Upper lobe of right lung (tissue), 1 donor: ENCODE data around the gene SPIN1. TPM values are rescaled to one million over a fixed set of nuclear protein-coding genes. Genes with fewer than 3 reads are reported as not detected.

Source experiments
- ATAC-seq: fragments of 200-7000 bp; cut with Tn5 transposase; one replicate; pipeline ENCODE4 v1.9.1; 2020; ENCODE audit warnings: mild to moderate bottlenecking, moderate library complexity
- DNase-seq: peaks from one replicate; pipeline ENCODE4 v3.0.0-alpha.2; 2020
- H3K27ac ChIP-seq: fragments of 200-600 bp; one replicate; pipeline ENCODE4 v1.8.0; 2022
- H3K27me3 ChIP-seq: fragments of 200-600 bp; one replicate; pipeline ENCODE4 v1.8.0; 2022; ENCODE audit warnings: mild to moderate bottlenecking
- H3K36me3 ChIP-seq: fragments of 200-600 bp; one replicate; pipeline ENCODE4 v1.8.0; 2022
- H3K4me1 ChIP-seq: fragments of 200-600 bp; one replicate; pipeline ENCODE4 v1.8.0; 2022
- H3K4me3 ChIP-seq: fragments of 200-600 bp; one replicate; pipeline ENCODE4 v1.8.0; 2022; ENCODE audit warnings: mild to moderate bottlenecking
- H3K9me3 ChIP-seq: fragments of 200-600 bp; one replicate; pipeline ENCODE4 v1.8.0; 2022
- CTCF ChIP-seq: fragments of 200-600 bp; IDR thresholded peaks from one replicate; pipeline ENCODE4 v1.8.0; 2022; ENCODE audit warnings: antibody characterized with exemption
- intact Hi-C: fragments of 100-400 bp; cut with DNase I; formaldehyde crosslinking; loops from one replicate; pipeline ENCODE4 v1.11.0; 2022
- total RNA-seq: library from RNA; stranded (reverse); fragmentation: NEBNext Ultra II Directional; extraction: Animal tissue kit (Norgen Biotek cat#: 25700); gene quantifications from one replicate; pipeline ENCODE4 v1.2.1, GENCODE V29; 2021
- donor health status: DM: no; HTN: yes; CAD: no; lungs with severe emphysema.

The SPIN1 gene
- total RNA-seq, 1 donor from 2014 or later: 69.2 TPM

- intact Hi-C loops: no loop called here
- ATAC-seq (no peak), DNase-seq (no peak)
- H3K9me3 ChIP-seq: no peaks in the 10 kb centered on the region
- H3K27me3 ChIP-seq: no peaks in the 10 kb centered on the region
- TF ChIP-seq CTCF: no peak
- H3K4me1 ChIP-seq: peaks cover 20% of the 10 kb centered on the region
- no peak overlapping the region for H3K27ac ChIP-seq
- no peaks in the 10 kb centered on the region for H3K36me3 ChIP-seq
- no peak overlapping the region for H3K4me3 ChIP-seq
Observed at GRCh38 chr9:88391236-88391635, 3.0 kb downstream of the SPIN1 start.

GRCh38 chr9:88391921-88392320, 3.7 kb downstream of the SPIN1 start:
- intact Hi-C loops: no loop called here
- DNase-seq (no peak), ATAC-seq (no peak)
- H3K36me3 ChIP-seq: no peaks in the 10 kb centered on the region
- no peak overlapping the region for H3K4me3 ChIP-seq
- no peaks in the 10 kb centered on the region for H3K9me3 ChIP-seq
- TF ChIP-seq CTCF: no peak
- H3K27me3 ChIP-seq: no peaks in the 10 kb centered on the region
- H3K27ac ChIP-seq: no peak overlapping the region
- peaks cover 20% of the 10 kb centered on the region for H3K4me1 ChIP-seq

- intact Hi-C loops: no loop called here
- no peak for TF ChIP-seq CTCF
- H3K4me3 ChIP-seq: no peak overlapping the region
- no peak overlapping the region for H3K27ac ChIP-seq
- no peaks in the 10 kb centered on the region for H3K9me3 ChIP-seq
- ATAC-seq: no peak
- no peaks in the 10 kb centered on the region for H3K27me3 ChIP-seq
- no peaks in the 10 kb centered on the region for H3K36me3 ChIP-seq
- peaks cover 20% of the 10 kb centered on the region for H3K4me1 ChIP-seq
- DNase-seq: no peak
Observed at GRCh38 chr9:88392549-88392948, 4.3 kb downstream of the SPIN1 start.

- TF ChIP-seq CTCF: no peak
- intact Hi-C loops: no loop called here
- DNase-seq (no peak), ATAC-seq (no peak)
- H3K9me3 ChIP-seq: no peaks in the 10 kb centered on the region
- no peak overlapping the region for H3K4me3 ChIP-seq
- H3K27ac ChIP-seq: no peak overlapping the region
- no peaks in the 10 kb centered on the region for H3K36me3 ChIP-seq
- H3K27me3 ChIP-seq: no peaks in the 10 kb centered on the region
- peaks cover 16% of the 10 kb centered on the region for H3K4me1 ChIP-seq
Observed at GRCh38 chr9:88396836-88397577, 8.8 kb downstream of the SPIN1 start.

GRCh38 chr9:88398016-88398415, 9.8 kb downstream of the SPIN1 start:
- Histone ChIP-seq H3K4me3 (no peak overlapping the region), H3K27me3 (no peaks in the 10 kb centered on the region), H3K36me3 (no peaks in the 10 kb centered on the region), H3K4me1 (peaks cover 9% of the 10 kb centered on the region), H3K9me3 (no peaks in the 10 kb centered on the region), H3K27ac (no peak overlapping the region)
- ATAC-seq (no peak), DNase-seq (no peak)
- intact Hi-C loops: no loop called here
- TF ChIP-seq CTCF: no peak

GRCh38 chr9:88399966-88400365, 11.7 kb downstream of the SPIN1 start:
- DNase-seq (no peak), ATAC-seq (no peak)

More at GRCh38 chr9:88399966-88400365, 11.7 kb downstream of the SPIN1 start:
- Histone ChIP-seq H3K27ac (no peak overlapping the region), H3K27me3 (no peaks in the 10 kb centered on the region), H3K36me3 (no peaks in the 10 kb centered on the region), H3K4me1 (peaks cover 9% of the 10 kb centered on the region), H3K4me3 (no peak overlapping the region), H3K9me3 (no peaks in the 10 kb centered on the region)
- intact Hi-C loops: no loop called here
- TF ChIP-seq CTCF: no peak
